WTC11 (cell line): ENCODE results near the gene MFAP3. TPM values are rescaled to one million over a fixed set of nuclear protein-coding genes. Genes with fewer than 3 reads are reported as not detected.

Experiments
- ATAC-seq: fragments of 200-7000 bp; cut with Tn5 transposase; 2 replicates; pipeline ENCODE4 v1.10.0; 2021; ENCODE audit warnings: mild to moderate bottlenecking, moderate library complexity
- CTCF ChIA-PET: fragments of 300-600 bp; sonication (Branson Sonifier 250); formaldehyde crosslinking; loops from one replicate; lab custom pipeline; 2021; ENCODE audit warnings: antibody characterized with exemption; lab: Charles Lee
- POLR2A ChIA-PET: fragments of 350-600 bp; sonication (Branson Sonifier 250); formaldehyde crosslinking; loops from one replicate; lab custom pipeline; 2021; ENCODE audit warnings: antibody characterized with exemption; lab: Charles Lee
- DNase-seq: peaks from one replicate; pipeline ENCODE4 v3.0.0; 2021; ENCODE audit warnings: low spot score
- H3K27ac Mint-ChIP-seq: 2 replicates; pipeline ENCODE4 v1.8.0; 2021; ENCODE audit warnings: mixed read lengths
- H3K27me3 Mint-ChIP-seq: 2 replicates; pipeline ENCODE4 v1.8.0; 2021; ENCODE audit warnings: low read depth, mild to moderate bottlenecking, moderate library complexity, mixed read lengths
- H3K36me3 Mint-ChIP-seq: 2 replicates; pipeline ENCODE4 v1.8.0; 2021; ENCODE audit warnings: mixed read lengths
- H3K4me1 Mint-ChIP-seq: 2 replicates; pipeline ENCODE4 v1.8.0; 2022; ENCODE audit warnings: mixed read lengths
- H3K4me3 Mint-ChIP-seq: 2 replicates; pipeline ENCODE4 v1.8.0; 2021; ENCODE audit warnings: mild to moderate bottlenecking, moderate library complexity, mixed read lengths
- H3K9me3 Mint-ChIP-seq: 2 replicates; pipeline ENCODE4 v1.8.0; 2021; ENCODE audit warnings: mixed read lengths
- AFF4 ChIP-seq: sonication (generic); formaldehyde crosslinking; IDR thresholded peaks from 2 replicates; pipeline ENCODE4 v1.8.1; 2023; ENCODE audit warnings: mild to moderate bottlenecking, missing genetic modification reagents, borderline replicate concordance
- ATF2 ChIP-seq: sonication (generic); formaldehyde crosslinking; IDR thresholded peaks from 2 replicates; pipeline ENCODE4 v1.8.1; 2022; ENCODE audit warnings: low read depth, missing genetic modification reagents, borderline replicate concordance
- ERG ChIP-seq: fragments of 250-450 bp; sonication (Bioruptor Pico); IDR thresholded peaks from 2 replicates; pipeline ENCODE4 v1.8.0; 2021; ENCODE audit warnings: mild to moderate bottlenecking
- FOXP4 ChIP-seq: sonication (generic); formaldehyde crosslinking; IDR thresholded peaks from 2 replicates; pipeline ENCODE4 v1.8.0; 2022; ENCODE audit warnings: mild to moderate bottlenecking, missing genetic modification reagents
- IRF1 ChIP-seq: sonication (generic); formaldehyde crosslinking; IDR thresholded peaks from 2 replicates; pipeline ENCODE4 v1.8.0; 2023; ENCODE audit warnings: missing genetic modification reagents
- KAT7 ChIP-seq: sonication (generic); formaldehyde crosslinking; IDR thresholded peaks from 2 replicates; pipeline ENCODE4 v1.8.1; 2023; ENCODE audit warnings: missing genetic modification reagents, mild to moderate bottlenecking, borderline replicate concordance
- NR2C2 ChIP-seq: sonication (generic); formaldehyde crosslinking; IDR thresholded peaks from 2 replicates; pipeline ENCODE4 v1.8.0; 2022; ENCODE audit warnings: mild to moderate bottlenecking, missing genetic modification reagents
- OVOL2 ChIP-seq: fragments of 250-450 bp; sonication (Bioruptor Pico); IDR thresholded peaks from 2 replicates; pipeline ENCODE4 v1.9.0; 2021; ENCODE audit warnings: mild to moderate bottlenecking, borderline replicate concordance
- STAT6 ChIP-seq: sonication (generic); formaldehyde crosslinking; conservative IDR thresholded peaks from 2 replicates; pipeline ENCODE4 v1.8.1; 2023; ENCODE audit warnings: mild to moderate bottlenecking, low read depth, missing genetic modification reagents, moderate library complexity
- TP53 ChIP-seq: sonication (generic); formaldehyde crosslinking; IDR thresholded peaks from 2 replicates; pipeline ENCODE4 v1.8.1; 2023; ENCODE audit warnings: mild to moderate bottlenecking, missing genetic modification reagents
- ZBTB43 ChIP-seq: sonication (generic); formaldehyde crosslinking; IDR thresholded peaks from 2 replicates; pipeline ENCODE4 v1.8.1; 2023; ENCODE audit warnings: mild to moderate bottlenecking, missing genetic modification reagents
- ZNF138 ChIP-seq: sonication (generic); formaldehyde crosslinking; conservative IDR thresholded peaks from 2 replicates; pipeline ENCODE4 v1.8.1; 2022; ENCODE audit warnings: mild to moderate bottlenecking, moderate library complexity, missing genetic modification reagents
- ZNF396 ChIP-seq: fragments of 250-450 bp; sonication (Bioruptor Pico); IDR thresholded peaks from 2 replicates; pipeline ENCODE4 v1.8.0; 2021; ENCODE audit warnings: mild to moderate bottlenecking, moderate library complexity, borderline replicate concordance
- ZNF532 ChIP-seq: fragments of 250-450 bp; sonication (Bioruptor Pico); IDR thresholded peaks from 2 replicates; pipeline ENCODE4 v1.9.0; 2021; ENCODE audit warnings: mild to moderate bottlenecking, borderline replicate concordance
- ZNF671 ChIP-seq: fragments of 250-450 bp; sonication (Bioruptor Pico); IDR thresholded peaks from 2 replicates; pipeline ENCODE4 v1.8.0; 2021; ENCODE audit warnings: mild to moderate bottlenecking
- total RNA-seq: library from RNA; stranded (reverse); gene quantifications from 3 replicates; pipeline ENCODE4 v1.2.3, GENCODE V29; 2021

Gene MFAP3
- total RNA-seq, 1 experiment from 2014 or later: 20.0 TPM

- no peak for TF ChIP-seq ZNF532 (CRISPR knock-in tag)
- TF ChIP-seq NR2C2 (CRISPR knock-in tag): no peak
- no peak for TF ChIP-seq STAT6 (CRISPR knock-in tag)
- TF ChIP-seq ZNF138 (CRISPR knock-in tag): no peak
These were observed 62.4 kb downstream of the MFAP3 start (continued) for GRCh38 chr5:154101184-154101583.

- Mint-ChIP-seq H3K27me3 (no peaks in the 10 kb centered on the region; the same call in 1 of the 2 replicates), H3K4me1 (peaks cover 25% of the 10 kb centered on the region), H3K9me3 (peaks cover 6% of the 10 kb centered on the region; the same call in 1 of the 2 replicates), H3K4me3 (no peak overlapping the region), H3K36me3 (no peaks in the 10 kb centered on the region), H3K27ac (no peak overlapping the region)
- ATAC-seq (no peak), DNase-seq (no peak)
- ChIA-PET CTCF (interaction anchor here (0.5 to 2.2 kb wide), 3 partner anchors 31 to 62 kb away, joined by 3 to 10 read pairs (median 4); no protein-coding TSS in a partner anchor), POLR2A (no interaction called here)
- TF ChIP-seq IRF1: no peak
- no peak for TF ChIP-seq TP53 (CRISPR knock-in tag)
- no peak for TF ChIP-seq FOXP4
- TF ChIP-seq NR2C2 (CRISPR knock-in tag): no peak
- TF ChIP-seq OVOL2: no peak
- TF ChIP-seq AFF4 (CRISPR knock-in tag): no peak
- no peak for TF ChIP-seq ATF2
- TF ChIP-seq ERG (CRISPR knock-in tag): no peak
- no peak for TF ChIP-seq ZNF396 (CRISPR knock-in tag)
- TF ChIP-seq KAT7: no peak
- no peak for TF ChIP-seq ZBTB43 (CRISPR knock-in tag)
- TF ChIP-seq ZNF671 (CRISPR knock-in tag): no peak
These were observed 64.5 kb downstream of the MFAP3 start for GRCh38 chr5:154103233-154103632.
